ENCODE results near the gene RCOR2.
A peak's percentile ranks its signal among the peaks of the same experiment; 100 is the strongest.
"Not testable (repeated sequence)": the region's sequence is repeated elsewhere in the genome, so short reads cannot be mapped to it uniquely, and the experiment has no call there.

The RCOR2 gene

DNA sequence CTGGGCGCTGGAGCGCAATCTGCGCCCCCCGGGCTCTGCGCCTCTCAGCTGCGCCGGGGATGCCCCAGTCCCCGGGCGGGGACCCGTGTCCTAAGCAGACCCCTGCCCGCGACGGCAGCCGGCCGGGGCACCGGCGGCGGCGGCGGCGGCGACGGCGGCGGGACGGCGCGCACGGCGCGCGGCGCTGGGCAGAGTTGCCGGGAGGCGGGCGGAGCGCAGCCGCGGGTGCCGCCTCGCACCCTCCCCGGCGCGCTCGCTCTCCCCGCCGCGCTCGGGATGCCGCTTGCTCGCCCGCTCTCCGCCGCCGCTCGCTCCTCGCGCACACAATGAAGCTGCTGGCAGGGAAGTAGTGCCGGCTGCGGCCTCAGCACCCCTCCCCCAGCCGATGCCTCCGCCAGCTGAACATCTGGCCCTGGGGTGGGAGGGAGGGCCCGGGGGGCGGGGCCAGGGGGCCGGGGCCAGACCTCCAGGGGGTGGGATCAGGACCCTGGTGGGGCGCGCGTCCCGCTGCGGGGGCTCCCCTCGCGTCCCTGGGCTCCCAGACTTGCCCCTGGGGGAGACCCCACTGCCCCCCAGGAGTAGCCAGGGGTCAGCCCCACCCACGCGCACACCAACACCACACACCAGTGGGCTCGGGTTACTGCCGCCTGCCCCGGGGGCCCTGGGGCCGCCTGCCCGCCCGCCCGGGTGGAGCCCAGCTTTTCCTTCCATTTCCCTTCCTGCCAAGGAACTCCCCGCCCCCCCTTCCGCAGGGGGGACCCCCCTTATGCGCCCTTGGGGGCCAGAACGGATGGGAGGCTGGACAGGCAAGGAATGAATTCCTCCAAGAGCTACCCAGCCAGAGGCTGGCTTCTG is at the start of gene RCOR2:
Gene RCOR2, minus strand, starts transcription at position 328 of the 855 bp plus-strand sequence. CDS start 708 bp downstream, outside the sequence.
- TF ChIP-seq, protein P1, sequence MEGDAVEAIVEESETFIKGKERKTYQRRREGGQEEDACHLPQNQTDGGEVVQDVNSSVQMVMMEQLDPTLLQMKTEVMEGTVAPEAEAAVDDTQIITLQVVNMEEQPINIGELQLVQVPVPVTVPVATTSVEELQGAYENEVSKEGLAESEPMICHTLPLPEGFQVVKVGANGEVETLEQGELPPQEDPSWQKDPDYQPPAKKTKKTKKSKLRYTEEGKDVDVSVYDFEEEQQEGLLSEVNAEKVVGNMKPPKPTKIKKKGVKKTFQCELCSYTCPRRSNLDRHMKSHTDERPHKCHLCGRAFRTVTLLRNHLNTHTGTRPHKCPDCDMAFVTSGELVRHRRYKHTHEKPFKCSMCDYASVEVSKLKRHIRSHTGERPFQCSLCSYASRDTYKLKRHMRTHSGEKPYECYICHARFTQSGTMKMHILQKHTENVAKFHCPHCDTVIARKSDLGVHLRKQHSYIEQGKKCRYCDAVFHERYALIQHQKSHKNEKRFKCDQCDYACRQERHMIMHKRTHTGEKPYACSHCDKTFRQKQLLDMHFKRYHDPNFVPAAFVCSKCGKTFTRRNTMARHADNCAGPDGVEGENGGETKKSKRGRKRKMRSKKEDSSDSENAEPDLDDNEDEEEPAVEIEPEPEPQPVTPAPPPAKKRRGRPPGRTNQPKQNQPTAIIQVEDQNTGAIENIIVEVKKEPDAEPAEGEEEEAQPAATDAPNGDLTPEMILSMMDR (IDR thresholded peaks at IDR 0.05; ENCODE audit: low read depth, low read length): no peak
- DNase-seq: peak; percentile 90
- Histone ChIP-seq H3K9me3 (ENCODE audit: severe bottlenecking) (no peaks in the 10 kb centered on the region), H3K27me3 (ENCODE audit: insufficient read depth, low read depth, severe bottlenecking) (no peaks in the 10 kb centered on the region), H3K36me3 (peaks cover 29% of the 10 kb centered on the region), H3K27ac (peak within 1 kb of the TSS; percentile 100), H3K4me3 (ENCODE audit: low read depth, low read length) (peak within 1 kb of the TSS; percentile 91)

DNA sequence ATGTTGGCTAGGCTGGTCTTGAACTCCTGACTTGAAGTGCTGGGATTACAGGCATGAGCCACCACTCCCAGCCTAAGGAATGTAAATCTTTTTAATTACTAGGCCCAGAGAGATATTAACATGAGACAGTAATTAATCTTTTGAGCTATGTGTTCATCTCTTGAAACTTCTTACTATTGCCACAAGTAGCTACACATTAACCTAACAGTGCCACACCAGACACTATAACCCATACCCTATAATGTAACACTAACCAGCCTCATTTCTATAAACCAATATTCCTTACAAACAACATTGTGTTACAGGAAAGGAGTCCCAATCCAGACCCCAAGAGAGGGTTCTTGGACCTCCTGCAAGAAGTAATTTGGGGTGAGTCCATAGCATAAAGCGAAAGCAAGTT is 49.5 kb upstream of the RCOR2 start:
- no peaks in the 10 kb centered on the region for H3K9me3 ChIP-seq (ENCODE audit: severe bottlenecking)
- DNase-seq: no peak
- H3K27me3 ChIP-seq (ENCODE audit: insufficient read depth, low read depth, severe bottlenecking): no peaks in the 10 kb centered on the region
- TF ChIP-seq, protein P1 (IDR thresholded peaks at IDR 0.05; ENCODE audit: low read depth, low read length): no peak
- no peak overlapping the region for H3K27ac ChIP-seq
- H3K4me3 ChIP-seq (ENCODE audit: low read depth, low read length): no peak overlapping the region
- H3K36me3 ChIP-seq: no peaks in the 10 kb centered on the region

DNA sequence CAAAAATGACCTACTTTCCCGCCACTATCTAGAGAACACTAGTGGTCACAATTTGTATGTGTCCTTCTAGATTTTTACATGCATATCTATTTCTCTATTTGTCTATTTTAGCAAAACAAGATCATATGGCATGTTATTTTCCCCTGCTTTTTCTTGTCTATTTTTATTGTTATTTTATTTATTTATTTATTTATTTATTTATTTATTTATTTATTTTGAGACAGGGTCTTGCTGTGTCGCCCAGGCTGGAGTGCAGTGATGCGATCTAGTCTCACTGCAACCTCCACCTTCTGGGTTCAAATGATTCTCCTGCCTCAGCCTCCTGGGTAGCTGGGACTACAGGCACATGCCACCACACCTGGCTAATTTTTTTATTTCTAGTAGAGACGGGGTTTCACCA is 46.9 kb upstream of the RCOR2 start:
- not testable (repeated sequence) for H3K4me3 ChIP-seq (ENCODE audit: low read depth, low read length)

GRCh38 chr11:63961608-63962412 is 44.8 kb upstream of the RCOR2 start:
- no peak overlapping the region for H3K4me3 ChIP-seq (ENCODE audit: low read depth, low read length)
- H3K27me3 ChIP-seq (ENCODE audit: insufficient read depth, low read depth, severe bottlenecking): no peaks in the 10 kb centered on the region
- no peak for DNase-seq
- H3K27ac ChIP-seq: no peak overlapping the region
- H3K36me3 ChIP-seq: peaks cover 8% of the 10 kb centered on the region
- TF ChIP-seq, protein P1 (IDR thresholded peaks at IDR 0.05; ENCODE audit: low read depth, low read length): no peak
- no peaks in the 10 kb centered on the region for H3K9me3 ChIP-seq (ENCODE audit: severe bottlenecking)

More for the DNA sequence above, 46.9 kb upstream of the RCOR2 start:
- H3K36me3 ChIP-seq; H3K9me3 ChIP-seq (ENCODE audit: severe bottlenecking); H3K27ac ChIP-seq; H3K27me3 ChIP-seq (ENCODE audit: insufficient read depth, low read depth, severe bottlenecking); DNase-seq: not testable (repeated sequence)

DNA sequence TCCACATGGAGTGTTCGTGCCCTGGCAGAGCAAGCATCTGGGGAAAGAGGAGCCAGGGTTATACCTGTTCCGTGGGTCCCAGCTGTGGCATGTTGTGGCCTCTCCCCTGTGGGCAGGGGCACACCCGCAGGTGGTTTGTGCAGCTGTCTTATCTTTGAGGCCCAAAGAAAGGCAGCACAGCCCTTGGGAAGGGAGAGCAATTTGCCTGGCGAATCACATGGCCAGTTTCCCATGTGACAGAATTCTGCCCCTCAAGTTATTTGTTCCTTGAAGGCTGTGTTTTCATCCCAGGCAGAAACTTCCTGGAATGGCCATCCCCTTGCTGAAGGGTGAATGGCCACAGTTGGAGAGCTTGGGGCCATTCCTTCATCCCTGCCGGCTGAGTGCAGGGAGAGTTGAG is 41.0 kb upstream of the RCOR2 start:
- no peaks in the 10 kb centered on the region for H3K9me3 ChIP-seq (ENCODE audit: severe bottlenecking)

More for the DNA sequence above, 41.0 kb upstream of the RCOR2 start:
- peaks cover 44% of the 10 kb centered on the region for H3K36me3 ChIP-seq
- TF ChIP-seq, protein P1 (IDR thresholded peaks at IDR 0.05; ENCODE audit: low read depth, low read length): no peak
- H3K27ac ChIP-seq: no peak overlapping the region
- no peak overlapping the region for H3K4me3 ChIP-seq (ENCODE audit: low read depth, low read length)
- H3K27me3 ChIP-seq (ENCODE audit: insufficient read depth, low read depth, severe bottlenecking): no peaks in the 10 kb centered on the region
- no peak for DNase-seq
